Measurements from ENCODE around the gene KANSL3.

DNA sequence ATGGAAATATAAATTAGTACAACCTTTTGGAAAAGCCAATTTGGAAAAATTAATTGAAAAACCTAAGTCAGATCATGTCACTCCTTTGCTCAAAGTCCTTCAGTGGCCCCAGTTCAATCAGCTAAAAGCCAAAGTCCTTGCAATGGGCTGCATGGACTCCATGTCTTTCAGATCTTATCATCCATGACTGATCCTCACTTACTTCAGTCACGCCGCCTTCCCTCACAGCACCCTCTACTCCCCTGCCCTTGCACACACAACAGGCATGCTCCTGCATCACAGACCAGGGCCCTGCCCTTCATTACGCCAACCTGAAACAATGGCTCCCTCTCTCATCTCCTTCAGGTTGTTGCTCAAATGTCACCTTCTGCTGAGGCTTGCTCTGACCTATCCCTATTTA lies 15.6 kb downstream of the KANSL3 start:
- TF ChIP-seq, protein P1, sequence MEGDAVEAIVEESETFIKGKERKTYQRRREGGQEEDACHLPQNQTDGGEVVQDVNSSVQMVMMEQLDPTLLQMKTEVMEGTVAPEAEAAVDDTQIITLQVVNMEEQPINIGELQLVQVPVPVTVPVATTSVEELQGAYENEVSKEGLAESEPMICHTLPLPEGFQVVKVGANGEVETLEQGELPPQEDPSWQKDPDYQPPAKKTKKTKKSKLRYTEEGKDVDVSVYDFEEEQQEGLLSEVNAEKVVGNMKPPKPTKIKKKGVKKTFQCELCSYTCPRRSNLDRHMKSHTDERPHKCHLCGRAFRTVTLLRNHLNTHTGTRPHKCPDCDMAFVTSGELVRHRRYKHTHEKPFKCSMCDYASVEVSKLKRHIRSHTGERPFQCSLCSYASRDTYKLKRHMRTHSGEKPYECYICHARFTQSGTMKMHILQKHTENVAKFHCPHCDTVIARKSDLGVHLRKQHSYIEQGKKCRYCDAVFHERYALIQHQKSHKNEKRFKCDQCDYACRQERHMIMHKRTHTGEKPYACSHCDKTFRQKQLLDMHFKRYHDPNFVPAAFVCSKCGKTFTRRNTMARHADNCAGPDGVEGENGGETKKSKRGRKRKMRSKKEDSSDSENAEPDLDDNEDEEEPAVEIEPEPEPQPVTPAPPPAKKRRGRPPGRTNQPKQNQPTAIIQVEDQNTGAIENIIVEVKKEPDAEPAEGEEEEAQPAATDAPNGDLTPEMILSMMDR (IDR thresholded peaks at IDR 0.05), result no peak
- no peak for TF ChIP-seq POLR2A (IDR thresholded peaks at IDR 0.05)
